GM13976 (cell line): Measurements from ENCODE around the gene NUDT5.
A peak's percentile ranks its signal among the peaks of the same experiment; 100 is the strongest.
"Not testable (repeated sequence)": the region's sequence is repeated elsewhere in the genome, so short reads cannot be mapped to it uniquely, and the experiment has no call there.

Experiments
- DNase-seq: peaks from one replicate; pipeline ENCODE4 v3.0.0; 2012; ENCODE audit warnings: low spot score
- CTCF ChIP-seq: IDR thresholded peaks from 2 replicates; pipeline ENCODE4 v1.5.1; 2012; ENCODE audit warnings: borderline replicate concordance, mild to moderate bottlenecking; ENCODE audit not compliant: insufficient read depth; ENCODE audit errors: extremely low read depth, missing control alignments, control extremely low read depth
- in situ Hi-C: fragments of 300-500 bp; cut with MboI; formaldehyde crosslinking; loops from one replicate; pipeline ENCODE4 v1.12.0; 2022; ENCODE audit warnings: low sequenced_read_pairs, mixed read lengths, inconsistent platforms; ENCODE audit not compliant: unreplicated experiment

Gene NUDT5

GRCh38 chr10:12186323-12186722 is 9.4 kb downstream of the NUDT5 start:
- in situ Hi-C loops: no loop called here
- TF ChIP-seq CTCF: no peak
- no peak for DNase-seq

GRCh38 chr10:12184165-12184564 is 11.5 kb downstream of the NUDT5 start:
- no peak for TF ChIP-seq CTCF
- in situ Hi-C loops: no loop called here
- DNase-seq: no peak

DNA sequence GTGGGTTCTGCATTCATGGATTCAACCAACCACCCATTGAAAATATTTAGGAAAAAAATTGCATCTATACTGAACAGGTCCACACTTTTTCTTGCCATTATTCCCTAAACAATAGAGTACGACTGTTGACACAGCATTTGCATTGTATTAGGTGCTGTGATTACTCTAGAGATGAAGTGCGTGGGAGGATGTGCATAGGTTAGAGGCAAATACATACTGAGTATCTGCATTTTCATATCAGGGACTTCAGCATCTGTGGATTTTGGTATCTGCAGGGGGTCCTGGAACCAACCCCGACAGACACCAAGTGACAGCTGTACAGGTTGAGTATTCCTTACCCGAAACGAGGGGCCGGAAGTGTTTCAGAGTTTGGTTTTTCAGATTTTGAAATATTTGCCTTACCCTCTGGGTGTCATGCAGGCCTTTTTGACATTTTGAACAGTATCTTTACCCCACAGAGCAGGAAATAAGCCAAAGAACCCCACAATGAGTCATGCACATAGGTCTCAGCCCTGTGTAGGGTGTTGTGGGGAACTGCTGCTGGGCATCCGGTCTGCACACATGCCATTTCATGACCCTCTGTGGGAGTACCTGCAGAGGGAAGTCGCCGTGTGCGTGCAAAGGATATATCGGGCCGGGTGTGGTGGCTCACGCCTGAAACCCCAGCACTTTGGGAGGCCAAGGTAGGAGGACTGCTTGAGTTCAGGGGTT is 14.5 kb downstream of the NUDT5 start:
- in situ Hi-C loops: no loop called here
- TF ChIP-seq CTCF: no peak
- peak; percentile 53 for DNase-seq

DNA sequence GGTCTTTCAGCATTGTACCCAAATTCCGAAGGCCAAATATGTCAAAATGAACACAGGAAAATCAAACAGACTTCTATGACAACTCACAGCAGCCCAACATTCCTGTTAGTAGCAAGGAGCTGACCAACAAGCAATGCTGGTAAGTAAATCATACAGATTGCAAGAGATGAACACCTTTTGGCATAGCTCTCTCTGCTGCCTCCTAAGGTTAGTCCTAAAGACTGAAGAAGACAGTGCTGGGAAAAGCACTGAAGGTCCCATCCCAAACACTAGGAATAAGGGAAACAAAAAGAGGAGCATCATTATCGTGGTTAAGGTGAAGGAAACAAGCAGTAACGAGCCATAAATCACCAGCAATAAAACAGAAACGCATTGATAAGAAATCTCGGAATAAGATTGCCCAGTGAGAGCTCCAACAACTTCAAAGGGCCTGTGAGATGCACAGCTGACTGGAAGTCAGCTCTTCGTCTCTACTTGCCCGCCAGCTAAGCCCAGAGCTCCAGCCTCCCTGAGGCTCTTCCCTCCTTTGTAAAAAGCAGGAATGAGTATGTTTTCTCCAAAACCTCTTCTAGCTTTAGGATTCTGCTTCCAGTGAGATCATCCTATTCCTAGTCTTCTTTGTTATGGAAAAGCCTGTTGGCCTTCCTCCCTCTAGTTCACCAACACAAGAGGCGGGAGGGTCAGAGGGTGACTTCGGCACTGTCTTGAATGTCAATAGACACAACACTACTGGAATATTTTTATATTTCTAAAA is 15.3 kb downstream of the NUDT5 start:
- DNase-seq: no peak
- no peak for TF ChIP-seq CTCF
- in situ Hi-C loops: no loop called here

DNA sequence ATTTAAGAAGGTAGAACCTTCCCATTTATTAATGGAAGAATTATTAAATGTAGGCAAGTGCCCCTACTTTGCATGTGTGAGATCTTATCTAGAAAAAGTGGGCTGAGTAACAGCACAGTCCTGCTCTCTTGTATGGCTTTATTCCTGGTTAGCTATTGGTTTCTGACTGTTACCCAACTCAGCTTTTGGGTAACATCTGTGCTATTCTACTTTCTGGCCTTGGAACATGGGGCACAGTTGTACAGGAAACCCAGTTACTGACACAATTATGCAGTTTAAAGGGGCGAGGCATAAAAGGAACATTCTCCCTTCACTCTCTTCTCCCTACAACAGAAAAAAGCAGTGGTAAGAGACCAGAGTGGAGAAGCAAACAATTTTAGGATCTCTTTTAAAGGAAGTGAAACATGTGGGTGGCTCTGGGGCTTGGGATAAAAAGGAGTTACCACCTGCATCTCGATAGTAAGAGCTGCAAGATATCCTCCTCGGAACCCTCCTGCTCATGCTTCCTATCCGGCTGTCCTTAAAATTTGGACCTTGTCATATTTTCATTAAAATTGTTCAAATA is 16.0 kb downstream of the NUDT5 start:
- in situ Hi-C loops: no loop called here
- no peak for TF ChIP-seq CTCF
- DNase-seq: no peak

GRCh38 chr10:12177642-12178041 is 18.0 kb downstream of the NUDT5 start:
- DNase-seq: no peak
- in situ Hi-C loops: no loop called here
- TF ChIP-seq CTCF: no peak

GRCh38 chr10:12171512-12171911 is 24.2 kb downstream of the NUDT5 start:
- in situ Hi-C loops, DNase-seq: not testable (repeated sequence)
